ENCODE results near the gene RAD9A.
"Not testable (repeated sequence)": the region's sequence is repeated elsewhere in the genome, so short reads cannot be mapped to it uniquely, and the experiment has no call there.

Gene RAD9A

DNA sequence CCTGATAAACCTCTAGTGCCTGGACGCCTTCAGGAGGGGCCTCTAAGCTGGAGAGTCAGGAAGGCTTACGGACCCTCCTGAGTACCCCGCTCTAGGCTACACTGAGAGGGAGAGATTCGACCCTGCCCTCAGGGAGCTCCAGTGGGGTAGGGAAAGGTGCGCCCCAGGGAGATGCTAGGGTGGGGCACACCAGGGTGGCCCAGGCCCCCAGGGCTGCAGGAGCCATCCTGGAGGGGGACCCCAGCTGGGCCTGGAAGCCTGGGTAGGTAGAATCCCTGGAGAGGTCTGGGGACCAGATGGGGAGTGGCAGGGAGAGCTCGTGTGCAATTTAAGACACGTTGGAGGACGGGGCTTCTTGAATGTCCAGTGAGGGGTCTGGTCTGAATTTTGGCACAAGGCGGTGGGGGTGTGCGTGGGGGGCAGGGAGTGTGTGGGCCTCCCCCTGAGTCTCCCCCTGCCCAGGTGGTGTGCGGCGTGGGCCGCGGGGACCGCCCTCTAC is 28.4 kb downstream of the RAD9A start:
- no peaks in the 10 kb centered on the region for H3K36me3 ChIP-seq
- peak overlapping the region; percentile 96 for H3K27ac ChIP-seq
- peak overlapping the region; percentile 90 for H3K9ac ChIP-seq
- peaks cover 80% of the 10 kb centered on the region for H3K4me1 ChIP-seq
- H3K4me2 ChIP-seq: peak overlapping the region; percentile 100
- H3K4me3 ChIP-seq: peak overlapping the region; percentile 73
- no peaks in the 10 kb centered on the region for H3K9me3 ChIP-seq
- TF ChIP-seq Cebpa-rat (IDR thresholded peaks at IDR 0.05): no peak
- H4K20me1 ChIP-seq: 0 out of 2 replicates have a peak, but pooled peaks cover 7% of the 10 kb centered on the region
- peaks cover 7% of the 10 kb centered on the region for H3K27me3 ChIP-seq

DNA sequence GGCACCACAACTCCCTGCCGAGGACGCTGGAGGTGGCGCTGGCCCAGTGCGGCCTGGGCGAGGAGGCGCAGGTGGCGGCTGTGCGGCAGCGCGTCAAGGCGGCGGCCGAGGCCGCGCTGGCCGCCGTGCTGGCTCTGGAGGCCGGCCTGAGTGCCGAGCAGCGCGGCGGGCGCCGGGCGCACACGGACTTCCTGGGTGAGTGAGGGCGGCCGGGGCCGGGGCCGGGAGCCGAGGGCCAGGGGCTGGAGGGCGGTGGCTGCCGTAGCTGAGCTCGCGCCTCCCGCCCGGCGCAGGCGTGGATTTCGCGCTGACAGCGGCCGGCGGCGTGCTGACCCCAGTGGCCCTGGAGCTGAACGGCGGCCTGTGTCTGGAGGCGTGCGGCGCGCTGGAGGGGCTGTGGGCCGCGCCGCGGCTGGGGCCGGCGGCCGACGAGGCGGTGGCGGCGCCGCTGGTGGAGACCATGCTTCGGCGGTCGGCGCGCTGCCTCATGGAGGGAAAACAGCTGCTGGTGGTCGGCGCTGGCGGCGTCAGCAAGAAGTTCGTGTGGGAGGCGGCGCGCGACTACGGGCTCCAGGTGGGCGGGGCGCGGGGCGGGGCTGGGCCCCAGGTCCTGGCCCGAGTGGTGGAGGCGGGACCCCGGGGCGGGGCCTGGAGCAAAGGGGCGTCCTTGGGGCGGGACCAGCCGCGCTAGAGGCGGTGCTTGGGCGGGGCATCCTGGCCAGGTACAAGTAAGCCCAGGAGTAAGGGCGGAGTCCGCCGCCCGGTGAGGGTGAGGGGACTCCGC is 29.1 kb downstream of the RAD9A start:
- H3K36me3 ChIP-seq: no peaks in the 10 kb centered on the region
- H3K9me3 ChIP-seq: no peaks in the 10 kb centered on the region
- peak overlapping the region; percentile 96 for H3K27ac ChIP-seq
- peak overlapping the region; percentile 73 for H3K4me3 ChIP-seq
- H4K20me1 ChIP-seq: 0 out of 2 replicates have a peak, but pooled peaks cover 7% of the 10 kb centered on the region
- 0 out of 2 replicates have a peak, but pooled peaks cover 3% of the 10 kb centered on the region for H3K27me3 ChIP-seq
- TF ChIP-seq Cebpa-rat (IDR thresholded peaks at IDR 0.05): no peak
- peak overlapping the region; percentile 90 for H3K9ac ChIP-seq
- peaks cover 76% of the 10 kb centered on the region for H3K4me1 ChIP-seq
- peak overlapping the region; percentile 100 for H3K4me2 ChIP-seq

DNA sequence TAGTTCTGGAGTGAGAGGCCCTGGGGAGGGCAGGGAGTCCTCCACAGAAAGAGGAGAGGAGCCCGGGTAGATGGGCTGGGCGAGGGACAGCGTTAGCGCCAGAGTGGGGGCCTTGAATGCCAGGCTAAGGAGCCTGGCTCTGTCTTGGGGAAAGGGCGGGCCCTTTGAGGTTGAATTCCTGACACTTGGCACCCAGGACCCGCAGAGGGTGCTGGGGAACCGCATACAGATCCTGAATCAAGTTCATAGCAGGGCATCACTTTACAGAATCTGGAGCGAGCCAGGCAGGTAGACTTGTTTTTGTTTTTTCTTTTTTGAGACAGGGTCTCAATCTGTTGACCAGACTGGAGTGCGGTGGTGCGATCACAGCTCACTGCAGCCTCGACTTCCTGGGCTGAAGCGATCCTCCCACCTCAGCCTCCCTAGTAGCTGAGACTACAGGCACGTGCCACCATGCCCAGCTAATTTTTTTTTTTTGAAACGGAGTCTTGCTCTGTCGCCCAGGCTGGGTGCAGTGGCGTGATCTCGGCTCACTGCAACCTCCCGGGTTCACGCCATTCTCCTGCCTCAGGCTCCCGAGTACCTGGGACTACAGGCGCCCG is 29.7 kb downstream of the RAD9A start:
- Histone ChIP-seq H3K36me3 (no peaks in the 10 kb centered on the region), H3K9ac (no peak overlapping the region), H3K9me3 (no peaks in the 10 kb centered on the region), H3K4me1 (peaks cover 69% of the 10 kb centered on the region), H3K27ac (no peak overlapping the region; the same call in 1 of the 2 replicates), H3K4me3 (no peak overlapping the region; the same call in 1 of the 2 replicates), H3K27me3 (no peaks in the 10 kb centered on the region), H4K20me1 (0 out of 2 replicates have a peak, but pooled peaks cover 7% of the 10 kb centered on the region), H3K4me2 (peak overlapping the region; percentile 62)
- TF ChIP-seq Cebpa-rat (IDR thresholded peaks at IDR 0.05): no peak

DNA sequence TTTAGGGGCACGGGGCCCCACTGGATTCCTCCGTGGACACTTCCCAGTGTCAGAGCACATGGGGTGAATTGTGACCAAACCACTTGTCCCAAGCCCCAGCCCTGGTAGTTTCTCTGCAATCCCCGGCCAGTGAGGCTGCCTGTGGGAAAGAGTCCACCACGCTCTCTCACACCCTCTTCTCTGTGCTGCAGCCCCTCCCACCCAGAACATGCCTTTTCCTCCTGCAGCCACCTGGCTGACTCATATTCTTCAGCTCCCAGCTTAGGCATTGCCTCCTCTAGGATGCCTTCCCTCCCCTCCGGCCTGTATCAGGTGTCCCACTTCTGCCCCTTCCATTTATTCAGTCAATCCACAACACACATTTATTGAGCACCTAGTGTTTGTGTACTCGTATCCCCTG is 31.1 kb downstream of the RAD9A start:
- H3K9me3 ChIP-seq: no peaks in the 10 kb centered on the region
- H3K36me3 ChIP-seq: no peaks in the 10 kb centered on the region
- no peak overlapping the region for H3K4me3 ChIP-seq
- H3K27me3 ChIP-seq: no peaks in the 10 kb centered on the region
- H3K27ac ChIP-seq: no peak overlapping the region
- no peak overlapping the region for H3K4me2 ChIP-seq
- no peak for TF ChIP-seq Cebpa-rat (IDR thresholded peaks at IDR 0.05)
- peaks cover 64% of the 10 kb centered on the region for H3K4me1 ChIP-seq
- H3K9ac ChIP-seq: no peak overlapping the region
- H4K20me1 ChIP-seq: no peaks in the 10 kb centered on the region

DNA sequence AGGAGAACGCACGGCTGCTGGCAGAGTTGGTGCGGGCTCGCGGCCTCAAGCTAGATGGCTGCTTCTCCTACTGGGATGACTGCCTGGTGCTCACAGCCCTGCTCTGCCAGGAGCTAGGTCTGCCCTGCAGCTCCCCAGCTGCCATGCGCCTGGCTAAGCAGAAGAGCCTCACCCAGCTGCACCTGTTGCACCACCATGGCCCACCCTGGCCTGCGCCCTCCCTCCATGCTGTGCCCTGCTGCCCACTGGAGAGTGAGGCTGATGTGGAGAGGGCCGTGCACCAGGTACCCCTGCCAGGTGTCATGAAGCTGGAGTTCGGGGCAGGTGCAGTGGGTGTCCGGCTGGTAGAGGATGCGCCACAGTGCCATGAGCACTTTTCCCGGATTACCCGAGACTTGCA is 31.7 kb downstream of the RAD9A start:
- no peak overlapping the region for H3K9ac ChIP-seq
- TF ChIP-seq Cebpa-rat (IDR thresholded peaks at IDR 0.05): no peak
- H3K27ac ChIP-seq: no peak overlapping the region
- no peaks in the 10 kb centered on the region for H3K9me3 ChIP-seq
- H3K27me3 ChIP-seq: no peaks in the 10 kb centered on the region
- peaks cover 59% of the 10 kb centered on the region for H3K4me1 ChIP-seq
- H4K20me1 ChIP-seq: no peaks in the 10 kb centered on the region
- no peaks in the 10 kb centered on the region for H3K36me3 ChIP-seq
- H3K4me2 ChIP-seq: no peak overlapping the region
- no peak overlapping the region for H3K4me3 ChIP-seq

DNA sequence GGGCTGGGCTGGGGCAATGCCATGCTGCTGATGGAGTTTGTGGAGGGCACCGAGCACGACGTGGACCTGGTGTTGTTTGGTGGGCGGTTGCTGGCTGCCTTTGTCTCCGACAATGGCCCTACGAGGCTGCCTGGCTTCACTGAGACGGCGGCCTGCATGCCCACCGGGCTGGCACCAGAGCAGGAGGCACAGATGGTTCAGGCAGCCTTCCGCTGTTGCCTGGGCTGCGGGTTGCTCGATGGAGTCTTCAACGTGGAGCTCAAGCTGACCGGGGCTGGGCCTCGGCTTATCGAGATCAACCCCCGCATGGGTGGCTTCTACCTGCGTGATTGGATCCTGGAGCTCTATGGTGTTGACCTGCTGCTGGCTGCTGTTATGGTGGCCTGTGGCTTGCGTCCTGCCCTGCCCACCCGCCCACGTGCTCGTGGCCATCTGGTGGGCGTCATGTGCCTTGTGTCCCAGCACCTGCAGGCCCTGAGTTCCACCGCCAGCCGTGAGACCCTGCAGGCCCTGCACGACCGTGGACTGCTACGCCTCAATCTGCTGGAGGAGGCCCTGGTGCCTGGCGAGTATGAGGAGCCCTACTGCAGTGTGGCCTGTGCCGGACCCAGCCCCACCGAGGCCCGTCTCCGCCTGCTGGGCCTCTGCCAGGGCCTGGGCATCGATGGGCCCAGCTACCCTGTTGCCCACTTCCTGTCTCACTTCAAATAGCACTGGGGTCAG is 32.3 kb downstream of the RAD9A start:
- Histone ChIP-seq H3K27ac (peak overlapping the region; percentile 40; the same call in 1 of the 2 replicates), H3K4me1 (peaks cover 55% of the 10 kb centered on the region), H4K20me1 (peaks cover 2% of the 10 kb centered on the region; the same call in 1 of the 2 replicates), H3K9ac (no peak overlapping the region), H3K4me2 (no peak overlapping the region; the same call in 1 of the 2 replicates), H3K36me3 (no peaks in the 10 kb centered on the region), H3K9me3 (no peaks in the 10 kb centered on the region), H3K4me3 (no peak overlapping the region), H3K27me3 (no peaks in the 10 kb centered on the region)
- no peak for TF ChIP-seq Cebpa-rat (IDR thresholded peaks at IDR 0.05)

DNA sequence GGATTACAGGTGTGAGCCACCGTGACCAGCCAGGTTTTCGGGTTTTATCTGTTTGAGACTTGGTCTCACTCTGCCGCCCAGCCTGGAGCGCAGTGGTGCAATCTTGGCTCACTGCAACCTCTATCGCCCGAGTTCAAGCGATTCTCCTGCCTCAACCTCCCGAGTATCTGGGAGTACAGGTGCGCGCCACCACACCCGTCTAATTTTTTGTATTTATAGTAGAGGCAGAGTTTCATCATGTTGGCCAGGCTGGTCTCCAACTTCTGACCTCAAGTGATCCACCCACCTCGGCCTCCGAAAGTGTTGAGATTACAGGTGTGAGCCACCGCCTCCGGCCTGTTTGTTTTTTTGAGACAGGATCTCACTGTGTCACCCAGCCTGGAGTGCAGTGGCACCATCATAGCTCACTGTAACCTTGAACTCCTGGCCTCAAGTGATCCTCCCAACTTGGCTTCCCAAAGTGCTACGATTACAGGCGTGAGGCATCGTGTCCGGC is 35.6 kb downstream of the RAD9A start:
- Histone ChIP-seq H3K4me2 (peak overlapping the region; percentile 87), H3K4me1 (peaks cover 51% of the 10 kb centered on the region), H3K9ac (peak overlapping the region; percentile 94), H4K20me1 (peaks cover 35% of the 10 kb centered on the region), H3K27ac (peak overlapping the region; percentile 87), H3K4me3 (peak overlapping the region; percentile 92), H3K36me3 (peaks cover 32% of the 10 kb centered on the region)
- H3K9me3 ChIP-seq, H3K27me3 ChIP-seq: not testable (repeated sequence)

DNA sequence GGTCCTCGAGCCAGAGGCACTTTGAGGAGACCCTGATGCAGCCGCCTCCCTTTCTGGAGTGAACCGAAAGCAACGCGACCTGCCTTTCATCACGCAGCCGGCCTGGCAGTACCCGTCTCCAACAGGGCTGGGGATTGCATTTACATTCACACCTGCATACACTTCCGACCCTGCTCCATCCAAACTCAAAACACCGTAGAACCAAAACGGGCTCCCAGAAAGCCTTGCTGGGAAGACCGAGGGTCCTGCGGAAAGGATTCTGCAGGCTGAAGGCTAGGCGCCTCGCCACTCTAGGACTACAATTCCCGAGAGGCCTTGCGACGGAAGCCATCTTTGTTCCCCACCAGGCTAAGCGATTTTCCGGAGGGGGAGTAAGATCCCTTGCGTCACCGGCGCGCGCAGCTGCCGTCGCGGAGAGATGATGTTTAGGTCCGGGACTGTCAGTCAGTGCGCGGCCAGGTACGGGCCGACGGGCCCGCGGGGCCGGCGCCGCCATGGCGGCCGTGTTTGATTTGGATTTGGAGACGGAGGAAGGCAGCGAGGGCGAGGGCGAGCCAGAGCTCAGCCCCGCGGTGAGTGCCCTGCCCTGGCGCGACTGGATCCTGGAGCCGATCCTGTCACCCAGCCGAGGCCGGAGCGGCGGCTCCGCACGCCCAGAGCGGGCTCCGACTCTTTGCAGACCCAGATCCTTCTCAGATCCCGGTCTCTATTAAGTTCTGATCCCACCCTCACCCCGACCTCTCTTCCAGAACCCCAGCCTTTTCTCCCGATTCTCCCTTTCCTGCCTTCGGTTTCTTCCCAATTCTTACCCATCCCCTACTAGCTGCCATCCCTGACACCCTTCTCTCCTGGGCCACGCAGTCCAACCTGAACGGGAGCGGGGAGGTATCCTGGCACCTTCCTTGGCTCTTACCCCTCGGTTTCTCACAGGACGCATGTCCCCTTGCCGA is 36.5 kb downstream of the RAD9A start, which contains the start of gene RPS6KB2:
Gene RPS6KB2, plus strand, starts transcription at position 443 of the 950 bp plus-strand sequence. Its CDS starts 52 bp downstream, at position 495.
- Histone ChIP-seq H4K20me1 (peaks cover 44% of the 10 kb centered on the region), H3K36me3 (peaks cover 41% of the 10 kb centered on the region), H3K4me2 (peak within 1 kb of the TSS; percentile 87), H3K4me3 (peak within 1 kb of the TSS; percentile 92), H3K9me3 (no peaks in the 10 kb centered on the region), H3K27me3 (no peaks in the 10 kb centered on the region), H3K9ac (peak within 1 kb of the TSS; percentile 94), H3K27ac (peak within 1 kb of the TSS; percentile 87), H3K4me1 (peaks cover 53% of the 10 kb centered on the region)
- TF ChIP-seq Cebpa-rat (IDR thresholded peaks at IDR 0.05): peak; percentile 73

Data from BLaER1 (cell line).